K562 (cell line): ENCODE data around the gene COL4A1. TPM values are rescaled to one million over a fixed set of nuclear protein-coding genes. Genes with fewer than 3 reads are reported as not detected.
A peak's percentile ranks its signal among the peaks of the same experiment; 100 is the strongest.

Experiments
- ATAC-seq: fragments of 200-7000 bp; cut with Tn5 transposase; 3 replicates; pipeline ENCODE4 v1.9.1; 2020; ENCODE audit warnings: moderate library complexity
- BruUV-seq: library from RNA; stranded (reverse); fragments of 400-500 nt; replicated peaks from 2 replicates; lab custom pipeline; 2021; lab: Mats Ljungman, UMichigan
- CTCF ChIA-PET: fragments of 300-600 bp; formaldehyde crosslinking; extraction: SDS; loops from one replicate; lab custom pipeline; 2021; ENCODE audit warnings: low intra/inter-chr PET ratio; lab: Yijun Ruan, JAX
- POLR2A ChIA-PET: fragments of 300-600, 350-650 bp; sonication (Branson Sonifier 250); formaldehyde crosslinking; extraction: SDS; loops from one replicate; lab custom pipeline; 2021; ENCODE audit warnings: antibody characterized with exemption, inconsistent platforms; lab: Yijun Ruan, JAX
- DNase-seq, 4 experiments: peaks; one replicate each; pipeline versions ENCODE4 v3.0.0 to v3.0.0-alpha.2; 2011 to 2018; ENCODE audit warnings: low spot score in 3 of 4, mixed read lengths in 3 of 4; ENCODE audit errors: extremely low read depth in 1 of 4
- FAIRE-seq: peaks from 2 replicates; lab custom pipeline; 2011; peaks lifted over from hg19 to GRCh38; lab: Jason Lieb, UNC
- H2AFZ ChIP-seq: 2 replicates; pipeline ENCODE4 v1.6.0; 2011; ENCODE audit warnings: low read depth, low read length, control low read depth, inconsistent platforms
- H3K27ac ChIP-seq: fragments of 200-600 bp; 3 replicates; pipeline ENCODE4 v1.8.0; 2011; ENCODE audit warnings: low read depth, mild to moderate bottlenecking, control low read depth, inconsistent platforms, low read length, moderate library complexity, mixed read lengths; ENCODE audit errors: extremely low read depth
- H3K27me3 ChIP-seq, 2 experiments: fragments of 300-600 bp in 1 of 2; 2 replicates in 1 of 2; 3 replicates in 1 of 2; pipeline versions ENCODE4 v1.6.0 to v1.8.0; 2011; ENCODE audit warnings: inconsistent platforms in 2 of 2, low read length in 2 of 2, mild to moderate bottlenecking in 1 of 2, mixed read lengths in 1 of 2, moderate library complexity in 1 of 2; ENCODE audit not compliant: control insufficient read depth in 2 of 2, insufficient read depth in 2 of 2
- H3K36me3 ChIP-seq: fragments of 300-600 bp; 3 replicates; pipeline ENCODE4 v1.8.0; 2011; ENCODE audit warnings: mild to moderate bottlenecking, low read length, inconsistent platforms; ENCODE audit not compliant: control insufficient read depth, insufficient read depth
- H3K4me1 ChIP-seq, 2 experiments: fragments of 200-600 bp in 1 of 2; replicated peaks in 1 of 2; 2 replicates in 1 of 2; 3 replicates in 1 of 2; pipeline versions ENCODE4 v1.5.1 to v1.8.0; 2011; ENCODE audit warnings: inconsistent platforms in 2 of 2, low read length in 2 of 2, mild to moderate bottlenecking in 1 of 2, mixed read lengths in 1 of 2, moderate library complexity in 1 of 2; ENCODE audit not compliant: control insufficient read depth in 2 of 2, insufficient read depth in 2 of 2
- H3K4me2 ChIP-seq: 2 replicates; pipeline ENCODE4 v1.6.1; 2011; ENCODE audit warnings: low read length, control low read depth, inconsistent platforms, mixed read lengths; ENCODE audit not compliant: insufficient read depth
- H3K4me3 ChIP-seq: fragments of 200-600 bp; sonication (generic), shearing (Covaris generic); 2 replicates; pipeline ENCODE4 v1.5.1; 2016; ENCODE audit warnings: control low read depth, inconsistent platforms
- H3K79me2 ChIP-seq: fragments of 200-600 bp; 3 replicates; pipeline ENCODE4 v1.8.0; 2011; ENCODE audit warnings: low read length, inconsistent platforms; ENCODE audit not compliant: control insufficient read depth, insufficient read depth
- H3K9ac ChIP-seq, 2 experiments: 2 replicates each; pipeline versions ENCODE4 v1.6.0 to v1.6.1; 2011; ENCODE audit warnings: low read depth in 2 of 2, low read length in 2 of 2, control low read depth in 1 of 2, inconsistent platforms in 1 of 2, mild to moderate bottlenecking in 1 of 2, mixed read lengths in 1 of 2; ENCODE audit not compliant: insufficient read depth in 1 of 2
- H3K9me1 ChIP-seq: one replicate; pipeline ENCODE4 v1.6.0; 2011; ENCODE audit warnings: inconsistent platforms, mild to moderate bottlenecking, low read length, moderate library complexity; ENCODE audit not compliant: control insufficient read depth, insufficient read depth
- H3K9me3 ChIP-seq: replicated peaks from 2 replicates; pipeline ENCODE4 v1.5.1; 2011; ENCODE audit warnings: low read depth, low read length, inconsistent platforms; ENCODE audit not compliant: control insufficient read depth, insufficient read depth
- H4K20me1 ChIP-seq: replicated peaks from 2 replicates; pipeline ENCODE4 v1.6.1; 2011; ENCODE audit warnings: low read length, inconsistent platforms, mixed read lengths; ENCODE audit not compliant: control insufficient read depth, insufficient read depth
- CBFA2T3 ChIP-seq: fragments of 450-650 bp; IDR thresholded peaks from 2 replicates; pipeline ENCODE4 v1.6.1; 2017
- FOXA1 ChIP-seq: fragments of 450-650 bp; IDR thresholded peaks from 2 replicates; pipeline ENCODE4 v1.6.1; 2016; ENCODE audit warnings: mild to moderate bottlenecking, borderline replicate concordance
- WGBS: fragments of 100-300 bp; shearing (Covaris generic); methylation state at CpG from one replicate; pipeline ENCODE4 v1.1.6; 2016; ENCODE audit warnings: low coverage, mixed read lengths; ENCODE audit not compliant: insufficient coverage; ENCODE audit errors: missing lambda C conversion rate; 5-methylcytosine and 5-hydroxymethylcytosine counted together
- in situ Hi-C: fragments of 300-500 bp; cut with MboI; formaldehyde crosslinking; loops from 4 replicates; pipeline ENCODE4 v1.15.0; 2018; ENCODE audit warnings: inconsistent platforms, mixed read lengths
- intact Hi-C: fragments of 100-400 bp; cut with micrococcal nuclease; formaldehyde crosslinking; loops from 2 replicates; pipeline ENCODE4 v1.14.2; 2022
- polyA plus RNA-seq, 8 experiments: library from polyadenylated mRNA; depleted of rRNA in 4 of 8; stranded (reverse) in 5 of 8; unstranded in 3 of 8; fragments of >200 nt; fragmentation: Nextera tagmentation in 2 of 8; fragmentation: Illumina TruSeq in 1 of 8; extraction: Ambion mirVana in 2 of 8; extraction: Trizol in 1 of 8; gene quantifications; 2 replicates each; pipeline versions ENCODE4 v1.2.1 to v1.2.3, GENCODE V29; 2011 to 2014; ENCODE audit warnings: inconsistent platforms in 1 of 8, missing spikeins in 1 of 8
- total RNA-seq, 7 experiments: library from RNA; depleted of rRNA in 6 of 7; stranded (reverse); fragments of >200 nt in 6 of 7; fragmentation: Illumina TruSeq in 2 of 7; extraction: Trizol in 2 of 7; gene quantifications; 2 replicates each; pipeline versions ENCODE4 v1.2.1 to v1.2.3, GENCODE V29; 2011 to 2021; ENCODE audit warnings: low replicate concordance in 1 of 7
- TF ChIP-seq, protein P1 (sequence below): fragments of 450-650 bp; formaldehyde crosslinking; IDR thresholded peaks from 2 replicates; pipeline ENCODE4 v1.4.0; 2020; ENCODE audit warnings: mild to moderate bottlenecking, mixed read lengths

The COL4A1 gene
- total and polyA plus RNA-seq, 9 of the 15 experiments (the other 6 are each of a cell fraction or from before 2014, with no cell fraction given) = 0.35 TPM; not detected in 8

GRCh38 chr13:110103534-110103933, 203.4 kb downstream of the COL4A1 start:
- H3K27me3 ChIP-seq = 0 out of 5 replicates have a peak, but pooled peaks cover 0 to 6% of the 10 kb centered on the region in 2 experiments
- H3K9ac ChIP-seq = no peak overlapping the region
- intact Hi-C loops (no loop called here), in situ Hi-C loops (loop anchor here (25.0 kb wide), 1 partner anchor 1141 kb away; no protein-coding TSS in a partner anchor)
- no peaks in the 10 kb centered on the region for H3K9me3 ChIP-seq
- no peaks in the 10 kb centered on the region for H3K36me3 ChIP-seq
- ATAC-seq (no peak), FAIRE-seq (no peak), DNase-seq (no peak)
- H3K4me1 ChIP-seq = no peaks in the 10 kb centered on the region; a peak in 1 of 5 replicates
- H3K79me2 ChIP-seq = no peaks in the 10 kb centered on the region
- WGBS = 4% methylated on average over 2 of the region's 2 CpGs
- no peaks in the 10 kb centered on the region for H4K20me1 ChIP-seq
- H2AFZ ChIP-seq = no peak overlapping the region
- BruUV-seq = no TSS peak
- no peak overlapping the region for H3K27ac ChIP-seq
- CTCF ChIA-PET = no interaction called here
- no peaks in the 10 kb centered on the region for H3K9me1 ChIP-seq
- H3K4me3 ChIP-seq = no peak overlapping the region
- no peak overlapping the region for H3K4me2 ChIP-seq
- POLR2A ChIA-PET = no interaction called here
- TF ChIP-seq FOXA1 = no peak

DNA sequence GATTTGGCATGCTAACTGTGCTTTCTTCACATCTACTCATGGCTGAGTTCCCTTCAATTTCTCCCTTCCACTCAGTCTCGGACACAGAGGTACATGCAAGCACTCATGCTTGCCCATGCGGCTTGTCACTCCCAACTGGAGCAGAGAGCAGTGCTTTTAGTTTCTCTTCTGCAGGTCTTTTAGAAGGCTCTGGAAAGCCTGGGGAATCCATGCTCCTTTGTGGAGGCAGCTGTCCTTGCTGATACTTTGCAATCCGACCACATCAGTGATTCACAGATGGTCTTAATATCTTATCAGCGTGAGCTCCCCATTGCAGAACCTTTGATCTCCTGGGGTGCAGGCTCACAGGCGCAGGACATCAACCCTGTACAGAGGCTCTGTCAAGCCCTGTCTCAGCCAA, 203.9 kb downstream of the COL4A1 start:
- Histone ChIP-seq H3K36me3 (no peaks in the 10 kb centered on the region), H3K79me2 (no peaks in the 10 kb centered on the region), H3K27me3 (0 out of 5 replicates have a peak, but pooled peaks cover 0 to 6% of the 10 kb centered on the region in 2 experiments), H3K9ac (no peak overlapping the region), H4K20me1 (no peaks in the 10 kb centered on the region), H2AFZ (no peak overlapping the region), H3K27ac (no peak overlapping the region), H3K9me3 (no peaks in the 10 kb centered on the region), H3K4me3 (no peak overlapping the region), H3K9me1 (no peaks in the 10 kb centered on the region), H3K4me1 (no peaks in the 10 kb centered on the region), H3K4me2 (no peak overlapping the region)
- FAIRE-seq (no peak), DNase-seq (no peak), ATAC-seq (no peak)
- TF ChIP-seq, protein P1, sequence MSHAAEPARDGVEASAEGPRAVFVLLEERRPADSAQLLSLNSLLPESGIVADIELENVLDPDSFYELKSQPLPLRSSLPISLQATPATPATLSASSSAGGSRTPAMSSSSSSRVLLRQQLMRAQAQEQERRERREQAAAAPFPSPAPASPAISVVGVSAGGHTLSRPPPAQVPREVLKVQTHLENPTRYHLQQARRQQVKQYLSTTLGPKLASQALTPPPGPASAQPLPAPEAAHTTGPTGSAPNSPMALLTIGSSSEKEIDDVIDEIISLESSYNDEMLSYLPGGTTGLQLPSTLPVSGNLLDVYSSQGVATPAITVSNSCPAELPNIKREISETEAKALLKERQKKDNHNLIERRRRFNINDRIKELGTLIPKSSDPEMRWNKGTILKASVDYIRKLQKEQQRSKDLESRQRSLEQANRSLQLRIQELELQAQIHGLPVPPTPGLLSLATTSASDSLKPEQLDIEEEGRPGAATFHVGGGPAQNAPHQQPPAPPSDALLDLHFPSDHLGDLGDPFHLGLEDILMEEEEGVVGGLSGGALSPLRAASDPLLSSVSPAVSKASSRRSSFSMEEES (CRISPR knock-in tag) = no peak
- TF ChIP-seq CBFA2T3 = 0 out of 2 replicates have a peak, but pooled peaks have one; percentile 14
- ChIA-PET POLR2A (no interaction called here), CTCF (no interaction called here)
- 0% methylated on average over 4 of the region's 5 CpGs for WGBS
- intact Hi-C loops (no loop called here), in situ Hi-C loops (loop anchor here (25.0 kb wide), 1 partner anchor 1141 kb away; no protein-coding TSS in a partner anchor)
- BruUV-seq = no TSS peak
